GM23248 (cell line): Measurements from ENCODE around the gene MEF2A. TPM values are rescaled to one million over a fixed set of nuclear protein-coding genes. Genes with fewer than 3 reads are reported as not detected.

Source experiments
- DNase-seq: peaks from one replicate; pipeline ENCODE4 v3.0.0-alpha.2; 2015
- H2AFZ ChIP-seq: fragments of 200-600 bp; sonication (generic); 2 replicates; pipeline ENCODE4 v1.6.1; 2016; ENCODE audit warnings: antibody characterized with exemption
- H3F3A ChIP-seq: fragments of 200-600 bp; sonication (generic); 2 replicates; pipeline ENCODE4 v1.6.1; 2016; ENCODE audit warnings: mild to moderate bottlenecking, antibody characterized with exemption, mixed run types; ENCODE audit not compliant: insufficient read depth
- H3K27ac ChIP-seq: fragments of 200-600 bp; sonication (generic); 2 replicates; pipeline ENCODE4 v1.5.1; 2016; ENCODE audit warnings: mild to moderate bottlenecking
- H3K27me3 ChIP-seq: fragments of 200-600 bp; sonication (generic); replicated peaks from 2 replicates; pipeline ENCODE4 v1.6.1; 2016; ENCODE audit warnings: mild to moderate bottlenecking; ENCODE audit not compliant: insufficient read depth
- H3K36me3 ChIP-seq: fragments of 200-600 bp; sonication (generic); 2 replicates; pipeline ENCODE4 v1.6.1; 2016; ENCODE audit warnings: low read depth, mild to moderate bottlenecking
- H3K4me1 ChIP-seq: fragments of 200-600 bp; sonication (generic); 2 replicates; pipeline ENCODE4 v1.6.1; 2016; ENCODE audit warnings: mild to moderate bottlenecking; ENCODE audit not compliant: insufficient read depth
- H3K4me2 ChIP-seq: fragments of 200-600 bp; sonication (generic); one replicate; pipeline ENCODE4 v1.6.1; 2016; ENCODE audit warnings: mild to moderate bottlenecking; ENCODE audit not compliant: unreplicated experiment
- H3K4me3 ChIP-seq: fragments of 200-600 bp; sonication (generic); 2 replicates; pipeline ENCODE4 v1.5.1; 2016; ENCODE audit warnings: mild to moderate bottlenecking
- H3K79me2 ChIP-seq: fragments of 200-600 bp; sonication (generic); 2 replicates; pipeline ENCODE4 v1.6.1; 2016; ENCODE audit warnings: mild to moderate bottlenecking; ENCODE audit not compliant: insufficient read depth
- H3K9ac ChIP-seq: fragments of 200-600 bp; sonication (generic); 2 replicates; pipeline ENCODE4 v1.6.1; 2016; ENCODE audit warnings: mild to moderate bottlenecking
- H3K9me2 ChIP-seq: fragments of 200-600 bp; sonication (generic); 2 replicates; pipeline ENCODE4 v1.6.1; 2016; ENCODE audit warnings: mixed run types, mild to moderate bottlenecking, moderate library complexity; ENCODE audit not compliant: insufficient read depth
- H3K9me3 ChIP-seq: fragments of 200-600 bp; sonication (generic); one replicate; pipeline ENCODE4 v1.6.1; 2017; ENCODE audit warnings: low read depth
- H4K20me1 ChIP-seq: fragments of 200-600 bp; sonication (generic); 2 replicates; pipeline ENCODE4 v1.6.0; 2016; ENCODE audit not compliant: insufficient read depth
- EZH2 ChIP-seq: fragments of 200-600 bp; sonication (generic); IDR thresholded peaks from 2 replicates; pipeline ENCODE4 v1.6.1; 2018; ENCODE audit warnings: antibody characterized with exemption, mild to moderate bottlenecking; ENCODE audit not compliant: insufficient read depth, poor library complexity, severe bottlenecking
- EZH2phosphoT487 ChIP-seq: fragments of 200-600 bp; sonication (generic); IDR thresholded peaks from 2 replicates; pipeline ENCODE4 v1.6.1; 2018; ENCODE audit warnings: antibody characterized with exemption, moderate library complexity, mild to moderate bottlenecking, low read depth; ENCODE audit not compliant: insufficient read depth
- WGBS, 2 experiments: methylation state at CpG; one replicate each; pipeline ENCODE4 v1.1.6; 2015 to 2017; ENCODE audit warnings: low lambda C conversion rate in 2 of 2, low coverage in 1 of 2; ENCODE audit errors: missing lambda C conversion rate in 2 of 2; 5-methylcytosine and 5-hydroxymethylcytosine counted together
- in situ Hi-C: fragments of 300-500 bp; cut with MboI; formaldehyde crosslinking; loops from 2 replicates; pipeline ENCODE4 v1.15.0; 2020
- polyA plus RNA-seq: library from polyadenylated mRNA; unstranded; fragments of >200 nt; fragmentation: Nextera tagmentation; extraction: Ambion mirVana; gene quantifications from 2 replicates; pipeline ENCODE4 v1.2.1, GENCODE V29; 2016
- total RNA-seq: library from RNA; depleted of rRNA; stranded (reverse); fragments of >200 nt; shearing (Covaris generic); gene quantifications from 2 replicates; pipeline ENCODE4 v1.2.3, GENCODE V29; 2014

The MEF2A gene
- total and polyA plus RNA-seq, 2 experiments from 2014 or later, result 24.3 to 37.8 TPM

- H3K27me3 ChIP-seq, result no peaks in the 10 kb centered on the region
- no peaks in the 10 kb centered on the region for H3K36me3 ChIP-seq
- H3K4me3 ChIP-seq, result no peak overlapping the region
- no peak for DNase-seq
- H3K9ac ChIP-seq, result no peak overlapping the region
- TF ChIP-seq EZH2phosphoT487, result no peak
- TF ChIP-seq EZH2, result no peak
- no peak overlapping the region for H3K4me2 ChIP-seq
- no peaks in the 10 kb centered on the region for H3K9me3 ChIP-seq
- H3K9me2 ChIP-seq, result no peaks in the 10 kb centered on the region
- no peak overlapping the region for H2AFZ ChIP-seq
- in situ Hi-C loops, result no loop called here
- WGBS, 2 experiments, result 83 to 84% methylated on average over 3 of the region's 3 CpGs
- H3F3A ChIP-seq, result peaks cover 18% of the 10 kb centered on the region
- peaks cover 18% of the 10 kb centered on the region for H4K20me1 ChIP-seq
- H3K4me1 ChIP-seq, result peaks cover 27% of the 10 kb centered on the region
- H3K79me2 ChIP-seq, result peaks cover 100% of the 10 kb centered on the region
- H3K27ac ChIP-seq, result no peak overlapping the region
These were observed 5.5 kb downstream of the MEF2A start for GRCh38 chr15:99571299-99571698.

- no peak for DNase-seq
- Histone ChIP-seq H3F3A (peaks cover 24% of the 10 kb centered on the region), H4K20me1 (peaks cover 18% of the 10 kb centered on the region), H3K79me2 (peaks cover 100% of the 10 kb centered on the region), H3K4me3 (no peak overlapping the region), H3K36me3 (no peaks in the 10 kb centered on the region), H3K9me2 (no peaks in the 10 kb centered on the region), H3K4me2 (no peak overlapping the region), H2AFZ (no peak overlapping the region), H3K9ac (no peak overlapping the region), H3K4me1 (peaks cover 10% of the 10 kb centered on the region), H3K27me3 (no peaks in the 10 kb centered on the region), H3K27ac (no peak overlapping the region), H3K9me3 (no peaks in the 10 kb centered on the region)
- no peak for TF ChIP-seq EZH2phosphoT487
- TF ChIP-seq EZH2, result no peak
- in situ Hi-C loops, result no loop called here
- WGBS, 2 experiments, result 77 to 78% methylated on average over 4 of the region's 4 CpGs
These were observed 8.3 kb downstream of the MEF2A start for GRCh38 chr15:99574048-99574447.

- Histone ChIP-seq H3K9me2 (no peaks in the 10 kb centered on the region), H3K79me2 (peaks cover 100% of the 10 kb centered on the region), H3K9ac (no peak overlapping the region), H3K27ac (no peak overlapping the region), H2AFZ (no peak overlapping the region), H3K4me2 (no peak overlapping the region), H4K20me1 (peaks cover 18% of the 10 kb centered on the region), H3K4me1 (peaks cover 10% of the 10 kb centered on the region), H3K27me3 (no peaks in the 10 kb centered on the region), H3K9me3 (no peaks in the 10 kb centered on the region), H3K4me3 (no peak overlapping the region), H3F3A (peaks cover 25% of the 10 kb centered on the region), H3K36me3 (no peaks in the 10 kb centered on the region)
- DNase-seq, result no peak
- TF ChIP-seq EZH2, result no peak
- TF ChIP-seq EZH2phosphoT487, result no peak
- in situ Hi-C loops, result no loop called here
- 82 to 85% methylated on average over 6 of the region's 6 CpGs for WGBS, 2 experiments
These were observed 8.7 kb downstream of the MEF2A start for GRCh38 chr15:99574502-99574901.

- H3K27me3 ChIP-seq, result no peaks in the 10 kb centered on the region
- H4K20me1 ChIP-seq, result peaks cover 35% of the 10 kb centered on the region
- H3K79me2 ChIP-seq, result peaks cover 100% of the 10 kb centered on the region
- no peaks in the 10 kb centered on the region for H3K36me3 ChIP-seq
- in situ Hi-C loops, result no loop called here
- no peak for TF ChIP-seq EZH2phosphoT487
- DNase-seq, result peak; percentile 40
- 0 out of 2 replicates have a peak overlapping the region, but pooled peaks have one; percentile 22 for H2AFZ ChIP-seq
- H3K9ac ChIP-seq, result 0 out of 2 replicates have a peak overlapping the region, but pooled peaks have one; percentile 19
- no peak overlapping the region for H3K4me3 ChIP-seq
- H3K9me2 ChIP-seq, result no peaks in the 10 kb centered on the region
- peaks cover 26% of the 10 kb centered on the region for H3K4me1 ChIP-seq
- H3K9me3 ChIP-seq, result no peaks in the 10 kb centered on the region
- peak overlapping the region; percentile 35 for H3K27ac ChIP-seq
- H3F3A ChIP-seq, result peaks cover 40% of the 10 kb centered on the region
- H3K4me2 ChIP-seq, result peak overlapping the region; percentile 33
These were observed 13.0 kb downstream of the MEF2A start for GRCh38 chr15:99578809-99579208.

GRCh38 chr15:99580076-99580475 is 14.3 kb downstream of the MEF2A start:
- H3K36me3 ChIP-seq, result no peaks in the 10 kb centered on the region
- DNase-seq, result no peak
- 86 to 90% methylated on average over 3 of the region's 3 CpGs for WGBS, 2 experiments

More at GRCh38 chr15:99580076-99580475, 14.3 kb downstream of the MEF2A start:
- in situ Hi-C loops, result no loop called here
- Histone ChIP-seq H3K4me1 (peaks cover 25% of the 10 kb centered on the region), H3K9me3 (no peaks in the 10 kb centered on the region), H3F3A (peaks cover 40% of the 10 kb centered on the region), H4K20me1 (peaks cover 28% of the 10 kb centered on the region; the same call in 1 of the 2 replicates), H2AFZ (no peak overlapping the region), H3K27me3 (no peaks in the 10 kb centered on the region), H3K4me3 (no peak overlapping the region), H3K9me2 (no peaks in the 10 kb centered on the region), H3K4me2 (peak overlapping the region; percentile 16), H3K27ac (no peak overlapping the region), H3K79me2 (peaks cover 100% of the 10 kb centered on the region), H3K9ac (no peak overlapping the region)
- no peak for TF ChIP-seq EZH2phosphoT487
- TF ChIP-seq EZH2, result no peak
